AG10803 (cell line): Measurements from ENCODE around the gene TMPRSS13.

Experiments
- DNase-seq: peaks from one replicate; pipeline ENCODE4 v3.0.0; 2010; ENCODE audit warnings: low read depth
- H3K4me3 ChIP-seq: 2 replicates; pipeline ENCODE4 v1.5.1; 2011; ENCODE audit warnings: mild to moderate bottlenecking, low read length, control low read depth
- TF ChIP-seq, protein P1 (sequence below): conservative IDR thresholded peaks from 2 replicates; pipeline ENCODE4 v1.5.1; 2011; ENCODE audit warnings: mild to moderate bottlenecking, low read length, control low read depth, inconsistent platforms

The TMPRSS13 gene

DNA sequence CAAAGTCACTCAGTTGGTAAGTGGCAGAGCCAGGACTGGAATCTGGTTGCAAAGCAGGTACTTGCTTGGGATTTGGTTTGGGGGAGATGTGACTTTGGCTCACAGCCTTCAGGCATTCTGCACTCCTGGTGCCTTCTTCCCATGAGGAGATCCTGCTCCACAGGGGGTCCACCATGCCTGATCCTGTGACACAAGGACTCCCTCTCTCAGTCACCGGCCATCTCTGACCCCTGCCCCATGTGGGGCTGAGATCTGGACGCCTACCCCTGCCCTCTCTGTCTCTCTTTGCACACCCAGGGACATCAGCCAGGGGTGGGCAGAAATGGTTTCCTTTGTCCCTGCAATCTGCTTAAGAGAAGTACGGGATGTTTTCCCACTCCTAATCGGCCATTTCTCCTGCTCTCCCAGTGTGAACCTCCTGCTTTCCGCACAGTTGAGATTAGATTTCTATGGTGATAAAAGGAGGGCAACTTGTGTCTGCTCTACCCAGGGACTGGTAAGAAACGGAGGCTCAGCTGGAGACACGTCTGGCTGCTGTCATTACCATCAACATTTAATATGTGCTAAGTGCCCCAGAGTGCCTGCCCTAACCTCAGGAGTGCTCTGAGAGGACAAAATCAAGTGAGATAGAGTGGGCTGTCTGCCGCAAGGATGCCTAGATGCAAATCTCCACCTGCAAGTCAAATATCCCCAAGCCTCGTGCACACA, 41.6 kb downstream of the TMPRSS13 start:
- no peak overlapping the region for H3K4me3 ChIP-seq
- no peak for DNase-seq
- TF ChIP-seq, protein P1, sequence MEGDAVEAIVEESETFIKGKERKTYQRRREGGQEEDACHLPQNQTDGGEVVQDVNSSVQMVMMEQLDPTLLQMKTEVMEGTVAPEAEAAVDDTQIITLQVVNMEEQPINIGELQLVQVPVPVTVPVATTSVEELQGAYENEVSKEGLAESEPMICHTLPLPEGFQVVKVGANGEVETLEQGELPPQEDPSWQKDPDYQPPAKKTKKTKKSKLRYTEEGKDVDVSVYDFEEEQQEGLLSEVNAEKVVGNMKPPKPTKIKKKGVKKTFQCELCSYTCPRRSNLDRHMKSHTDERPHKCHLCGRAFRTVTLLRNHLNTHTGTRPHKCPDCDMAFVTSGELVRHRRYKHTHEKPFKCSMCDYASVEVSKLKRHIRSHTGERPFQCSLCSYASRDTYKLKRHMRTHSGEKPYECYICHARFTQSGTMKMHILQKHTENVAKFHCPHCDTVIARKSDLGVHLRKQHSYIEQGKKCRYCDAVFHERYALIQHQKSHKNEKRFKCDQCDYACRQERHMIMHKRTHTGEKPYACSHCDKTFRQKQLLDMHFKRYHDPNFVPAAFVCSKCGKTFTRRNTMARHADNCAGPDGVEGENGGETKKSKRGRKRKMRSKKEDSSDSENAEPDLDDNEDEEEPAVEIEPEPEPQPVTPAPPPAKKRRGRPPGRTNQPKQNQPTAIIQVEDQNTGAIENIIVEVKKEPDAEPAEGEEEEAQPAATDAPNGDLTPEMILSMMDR = no peak

DNA sequence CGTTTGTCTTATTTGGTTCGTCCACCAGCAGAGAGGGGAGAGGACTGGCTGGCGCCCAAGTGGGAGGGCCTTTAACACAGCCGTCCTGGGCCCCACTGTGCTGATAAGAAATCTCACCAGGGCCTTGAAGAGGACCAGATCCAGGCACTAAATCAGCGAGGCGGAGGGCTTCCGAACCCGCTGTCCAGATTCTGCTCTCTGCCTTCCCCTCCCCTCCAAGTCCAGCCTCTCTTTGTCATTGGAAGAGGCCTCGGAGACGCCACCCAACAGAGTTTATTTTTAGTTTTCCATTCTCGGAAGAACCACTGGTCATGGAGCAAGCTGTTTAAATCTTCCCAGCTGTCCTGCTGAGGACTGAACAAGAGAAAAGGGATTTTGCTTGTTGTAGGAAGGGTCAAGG, 43.4 kb downstream of the TMPRSS13 start:
- no peak overlapping the region for H3K4me3 ChIP-seq
- TF ChIP-seq, protein P1 = no peak
- DNase-seq = no peak

DNA sequence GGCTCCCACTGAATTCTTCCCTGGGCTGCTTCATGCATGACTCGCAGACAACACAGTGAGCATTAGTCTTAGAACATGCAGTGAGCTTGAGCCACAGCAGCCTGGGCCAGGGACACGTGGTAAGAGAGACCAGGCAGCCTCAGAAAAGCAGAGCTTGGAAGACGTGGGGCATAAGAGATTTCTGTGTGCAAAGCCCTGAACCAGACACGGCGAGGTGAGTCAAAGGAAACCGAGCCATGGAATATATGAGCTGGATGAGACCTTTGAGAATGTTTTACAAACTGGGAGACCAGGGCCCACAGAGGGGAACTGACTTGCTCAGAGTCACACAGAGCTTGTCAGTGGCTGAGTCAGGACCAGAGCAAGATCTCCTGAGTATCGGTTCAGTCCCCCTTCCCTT, 44.2 kb downstream of the TMPRSS13 start:
- no peak overlapping the region for H3K4me3 ChIP-seq
- TF ChIP-seq, protein P1 = no peak
- DNase-seq = peak; percentile 11

DNA sequence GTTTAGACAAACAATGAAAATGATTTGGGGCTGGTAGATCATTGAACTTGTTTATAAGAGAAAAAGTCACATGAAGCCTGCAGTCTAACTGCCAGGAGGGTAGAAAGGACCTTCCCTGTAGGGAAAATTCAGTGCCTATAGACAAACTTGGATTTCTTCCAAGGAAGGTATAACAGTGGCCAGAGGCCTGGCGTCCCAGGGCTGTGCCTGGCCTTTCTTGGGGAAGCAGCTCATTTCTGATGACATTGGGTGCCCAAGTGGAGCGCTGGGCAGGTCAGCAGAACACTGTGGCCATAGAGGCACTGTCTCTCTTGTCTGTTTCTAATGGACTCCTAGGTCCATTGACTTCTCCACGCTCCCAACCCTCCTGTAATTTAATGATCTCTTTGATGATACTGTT, 46.1 kb downstream of the TMPRSS13 start:
- TF ChIP-seq, protein P1 = no peak
- no peak overlapping the region for H3K4me3 ChIP-seq
- DNase-seq = no peak

DNA sequence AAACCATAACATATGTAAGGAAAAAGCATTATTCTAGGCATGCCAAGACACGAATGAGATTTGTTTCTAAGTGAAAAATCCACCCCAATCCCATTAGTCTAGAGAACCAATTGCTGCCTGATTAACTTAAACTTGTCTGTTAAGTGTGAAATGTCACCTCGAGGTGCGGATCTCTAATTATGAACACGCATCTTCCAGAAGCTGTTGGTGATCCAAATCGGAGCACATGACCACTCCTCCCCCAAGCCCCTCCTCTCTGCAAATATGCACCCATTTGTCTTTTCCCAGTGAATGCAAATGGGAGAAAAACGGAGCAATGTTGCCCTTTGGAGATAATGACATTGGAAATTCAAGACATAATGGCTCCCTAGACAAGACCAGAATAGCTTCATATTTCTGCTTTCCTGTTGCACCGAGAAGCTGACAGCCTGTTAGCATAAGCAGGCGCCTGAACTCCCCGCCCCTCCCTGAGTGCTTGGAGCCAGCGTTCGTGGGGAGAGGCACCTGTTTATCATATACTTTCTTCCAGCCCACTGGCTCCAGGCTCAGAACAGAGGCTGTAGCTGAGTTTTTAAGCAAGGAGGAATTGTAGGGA, 46.8 kb downstream of the TMPRSS13 start:
- no peak for DNase-seq
- TF ChIP-seq, protein P1 = no peak
- no peak overlapping the region for H3K4me3 ChIP-seq

DNA sequence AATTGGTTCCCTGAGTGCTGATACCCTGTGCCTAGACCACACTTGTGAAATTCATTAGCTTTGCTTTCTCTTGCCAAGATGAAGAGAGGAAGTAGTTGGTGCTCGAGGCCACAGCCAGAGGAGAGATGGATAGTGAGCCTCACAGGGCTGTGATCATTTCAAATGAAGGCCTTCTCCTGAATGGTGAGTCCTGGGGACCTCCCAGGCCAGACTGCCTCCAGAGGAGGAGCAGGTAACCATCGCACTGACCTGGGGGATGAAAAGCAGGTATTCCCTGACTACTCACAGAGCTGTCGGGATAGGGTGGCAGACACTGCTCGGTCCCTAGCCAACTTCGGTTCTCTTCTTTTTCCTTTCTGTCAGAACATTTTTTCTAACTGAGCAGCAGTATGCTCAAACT, 48.0 kb downstream of the TMPRSS13 start:
- DNase-seq = no peak
- TF ChIP-seq, protein P1 = no peak
- H3K4me3 ChIP-seq = no peak overlapping the region
